H1 (cell line): ENCODE data around the gene PPP1CC. TPM values are rescaled to one million over a fixed set of nuclear protein-coding genes. Genes with fewer than 3 reads are reported as not detected.

Experiments used
- CTCF ChIA-PET: fragments of 300-600 bp; sonication (Branson Sonifier 250); formaldehyde crosslinking; loops from one replicate; lab custom pipeline; 2021; ENCODE audit not compliant: partially characterized antibody; lab: Charles Lee
- POLR2A ChIA-PET: fragments of 300-600 bp; sonication (Branson Sonifier 250); formaldehyde crosslinking; loops from one replicate; lab custom pipeline; 2021; ENCODE audit warnings: inconsistent platforms; ENCODE audit not compliant: partially characterized antibody; lab: Charles Lee
- DNase-seq, 2 experiments: peaks; one replicate each; pipeline versions ENCODE4 v3.0.0 to v3.0.0-alpha.2; 2010 to 2022; ENCODE audit warnings: low spot score in 2 of 2, low read depth in 1 of 2, mixed read lengths in 1 of 2
- FAIRE-seq: peaks from 2 replicates; lab custom pipeline; 2011; peaks lifted over from hg19 to GRCh38; lab: Jason Lieb, UNC
- H2AFZ ChIP-seq: 2 replicates; pipeline ENCODE4 v1.8.1; 2012; ENCODE audit warnings: low read length, inconsistent platforms
- H2AK5ac ChIP-seq: 2 replicates; pipeline ENCODE4 v1.6.1; 2013; ENCODE audit warnings: low read depth, low read length
- H2BK120ac ChIP-seq: replicated peaks from 2 replicates; pipeline ENCODE3; 2013; ENCODE audit warnings: low read depth, low read length, inconsistent platforms
- H2BK12ac ChIP-seq: 2 replicates; pipeline ENCODE4 v1.6.1; 2013; ENCODE audit warnings: low read depth, low read length
- H2BK15ac ChIP-seq: 2 replicates; pipeline ENCODE4 v1.6.1; 2013; ENCODE audit warnings: low read length
- H2BK20ac ChIP-seq: 2 replicates; pipeline ENCODE4 v1.6.1; 2013; ENCODE audit warnings: low read length
- H2BK5ac ChIP-seq: 2 replicates; pipeline ENCODE4 v1.6.1; 2013; ENCODE audit warnings: low read depth, low read length
- H3K14ac ChIP-seq: 2 replicates; pipeline ENCODE4 v1.6.1; 2013; ENCODE audit warnings: inconsistent platforms; ENCODE audit not compliant: insufficient read length
- H3K18ac ChIP-seq: 2 replicates; pipeline ENCODE4 v1.6.1; 2013; ENCODE audit warnings: low read length; ENCODE audit errors: extremely low read depth
- H3K23ac ChIP-seq: 2 replicates; pipeline ENCODE4 v1.6.1; 2013; ENCODE audit warnings: inconsistent platforms; ENCODE audit not compliant: insufficient read length
- H3K23me2 ChIP-seq: 2 replicates; pipeline ENCODE4 v1.6.1; 2013; ENCODE audit warnings: low read depth, low read length
- H3K27ac ChIP-seq: 2 replicates; pipeline ENCODE4 v1.6.1; 2011; ENCODE audit warnings: low read depth, low read length, inconsistent platforms
- H3K27me3 ChIP-seq, 4 experiments: replicated peaks in 1 of 4; 1 replicate in 1 of 4; 2 replicates in 3 of 4; pipeline versions ENCODE4 v1.6.1 to v1.8.1; 2011 to 2013; ENCODE audit warnings: low read length in 3 of 4, mild to moderate bottlenecking in 3 of 4, inconsistent platforms in 2 of 4, mixed read lengths in 2 of 4, moderate library complexity in 1 of 4; ENCODE audit not compliant: control insufficient read depth in 3 of 4, insufficient read depth in 3 of 4; ENCODE audit errors: extremely low read depth in 1 of 4
- H3K36me3 ChIP-seq, 4 experiments: 2 replicates each; pipeline versions ENCODE4 v1.6.1 to v1.8.1; 2011 to 2013; ENCODE audit warnings: mild to moderate bottlenecking in 4 of 4, low read length in 3 of 4, moderate library complexity in 2 of 4, control low read depth in 1 of 4, inconsistent platforms in 1 of 4; ENCODE audit not compliant: insufficient read depth in 4 of 4, control insufficient read depth in 2 of 4
- H3K4ac ChIP-seq: replicated peaks from 2 replicates; pipeline ENCODE3; 2013; ENCODE audit warnings: low read length, low read depth, mixed read lengths, inconsistent platforms; ENCODE audit not compliant: insufficient read length
- H3K4me1 ChIP-seq, 4 experiments: replicated peaks in 1 of 4; 1 replicate in 1 of 4; 2 replicates in 3 of 4; pipeline versions ENCODE4 v1.6.1 to v1.8.1; 2011 to 2013; ENCODE audit warnings: low read length in 3 of 4, inconsistent platforms in 2 of 4, mixed read lengths in 1 of 4; ENCODE audit not compliant: insufficient read depth in 4 of 4, control insufficient read depth in 3 of 4
- H3K4me2 ChIP-seq, 2 experiments: 2 replicates each; pipeline versions ENCODE4 v1.6.1 to v1.8.1; 2011 to 2013; ENCODE audit warnings: low read depth in 2 of 2, low read length in 2 of 2, control low read depth in 1 of 2, inconsistent platforms in 1 of 2, mild to moderate bottlenecking in 1 of 2; ENCODE audit not compliant: insufficient read depth in 1 of 2
- H3K4me3 ChIP-seq, 4 experiments: fragments of 200-600, 300-600 bp in 1 of 4; sonication (generic), shearing (Covaris generic), sonication (Bioruptor Twin) in 1 of 4; 2 replicates each; pipeline versions ENCODE4 v1.5.1 to v1.8.1; 2011 to 2016; ENCODE audit warnings: low read length in 4 of 4, low read depth in 3 of 4, control low read depth in 2 of 4, inconsistent platforms in 2 of 4, mild to moderate bottlenecking in 2 of 4, mixed read lengths in 1 of 4, moderate library complexity in 1 of 4; ENCODE audit not compliant: insufficient read depth in 2 of 4; ENCODE audit errors: extremely low read depth in 1 of 4
- H3K56ac ChIP-seq: replicated peaks from 2 replicates; pipeline ENCODE3; 2013; ENCODE audit warnings: low read depth, mild to moderate bottlenecking, mixed read lengths, low read length, inconsistent platforms; ENCODE audit not compliant: insufficient read length
- H3K79me1 ChIP-seq: 2 replicates; pipeline ENCODE4 v1.6.1; 2013; ENCODE audit warnings: low read depth, low read length, control low read depth
- H3K79me2 ChIP-seq, 2 experiments: 2 replicates each; pipeline versions ENCODE4 v1.6.1 to v1.8.1; 2012 to 2013; ENCODE audit warnings: low read length in 2 of 2, mild to moderate bottlenecking in 2 of 2, inconsistent platforms in 1 of 2; ENCODE audit not compliant: insufficient read depth in 2 of 2, control insufficient read depth in 1 of 2
- H3K9ac ChIP-seq, 4 experiments: replicated peaks in 1 of 4; 1 replicate in 1 of 4; 2 replicates in 3 of 4; pipeline versions ENCODE4 v1.6.1 to v1.8.1; 2011 to 2013; ENCODE audit warnings: low read depth in 3 of 4, low read length in 3 of 4, control low read depth in 2 of 4, mild to moderate bottlenecking in 2 of 4, moderate library complexity in 2 of 4, inconsistent platforms in 1 of 4; ENCODE audit errors: extremely low read depth in 1 of 4
- H3K9me3 ChIP-seq, 2 experiments: 2 replicates each; pipeline versions ENCODE4 v1.6.1 to v1.8.1; 2012 to 2013; ENCODE audit warnings: mild to moderate bottlenecking in 2 of 2, moderate library complexity in 2 of 2, control low read depth in 1 of 2, inconsistent platforms in 1 of 2, low read depth in 1 of 2, low read length in 1 of 2, mixed read lengths in 1 of 2; ENCODE audit not compliant: insufficient read depth in 2 of 2
- H4K20me1 ChIP-seq, 2 experiments: replicated peaks in 1 of 2; 2 replicates each; pipeline versions ENCODE3 to v1.8.1; 2011 to 2013; ENCODE audit warnings: inconsistent platforms in 2 of 2, low read length in 2 of 2, mild to moderate bottlenecking in 1 of 2; ENCODE audit not compliant: insufficient read depth in 2 of 2, control insufficient read depth in 1 of 2
- H4K5ac ChIP-seq: 2 replicates; pipeline ENCODE4 v1.6.1; 2013; ENCODE audit warnings: low read length, low read depth, mixed read lengths, inconsistent platforms; ENCODE audit not compliant: insufficient read length
- H4K8ac ChIP-seq: 2 replicates; pipeline ENCODE4 v1.8.0; 2013; ENCODE audit warnings: mild to moderate bottlenecking, moderate library complexity, low read length, inconsistent platforms; ENCODE audit not compliant: insufficient read depth; ENCODE audit errors: extremely low read depth
- H4K91ac ChIP-seq: replicated peaks from 2 replicates; pipeline ENCODE3; 2013; ENCODE audit warnings: low read length, mixed read lengths, inconsistent platforms; ENCODE audit not compliant: insufficient read length
- ASH2L ChIP-seq: fragments of 200-600, 300-600 bp; sonication (generic); IDR thresholded peaks from one replicate; pipeline ENCODE4 v1.7.1; 2017; ENCODE audit warnings: low read length
- BRCA1 ChIP-seq: IDR thresholded peaks from 2 replicates; pipeline ENCODE4 v1.6.1; 2012; ENCODE audit warnings: low read depth, low read length, improper control_type of control experiment
- CHD1 ChIP-seq: IDR thresholded peaks from 2 replicates; pipeline ENCODE4 v1.6.1; 2012; ENCODE audit warnings: low read depth, low read length, improper control_type of control experiment
- RNF2 ChIP-seq: fragments of 200-900, 300-1000 bp; sonication (generic); IDR thresholded peaks from 2 replicates; pipeline ENCODE4 v1.7.1; 2016; ENCODE audit warnings: borderline replicate concordance, low read depth, mild to moderate bottlenecking, antibody characterized with exemption, low read length; ENCODE audit not compliant: poor library complexity, severe bottlenecking; ENCODE audit errors: missing control alignments
- SAP30 ChIP-seq: fragments of 300-600 bp; sonication (generic); IDR thresholded peaks from 2 replicates; pipeline ENCODE4 v1.7.1; 2012; ENCODE audit warnings: low read length, moderate library complexity, mild to moderate bottlenecking, inconsistent platforms; ENCODE audit not compliant: insufficient read depth, insufficient replicate concordance
- SIN3A ChIP-seq, 2 experiments: IDR thresholded peaks in 1 of 2; conservative IDR thresholded peaks in 1 of 2; 2 replicates each; pipeline ENCODE4 v1.6.1; 2011 to 2012; ENCODE audit warnings: low read length in 2 of 2, improper control_type of control experiment in 1 of 2, low read depth in 1 of 2, mild to moderate bottlenecking in 1 of 2
- SIRT6 ChIP-seq: IDR thresholded peaks from one replicate; pipeline ENCODE4 v1.7.1; 2012; ENCODE audit warnings: low read length, inconsistent platforms
- SRF ChIP-seq: IDR thresholded peaks from 2 replicates; pipeline ENCODE4 v1.6.1; 2011; ENCODE audit warnings: mild to moderate bottlenecking, low read depth, low read length, moderate library complexity
- TAF7 ChIP-seq: optimal IDR thresholded peaks from 2 replicates; pipeline ENCODE3; 2011; ENCODE audit warnings: low read depth, mild to moderate bottlenecking, inconsistent platforms, low read length, moderate library complexity, borderline replicate concordance
- TEAD4 ChIP-seq: IDR thresholded peaks from 2 replicates; pipeline ENCODE4 v1.6.1; 2012; ENCODE audit warnings: low read depth, low read length, inconsistent platforms, mixed read lengths
- ZNF274 ChIP-seq: IDR thresholded peaks from 2 replicates; pipeline ENCODE4 v1.7.0; 2012; ENCODE audit warnings: low read length, borderline replicate concordance; ENCODE audit errors: extremely low read depth
- WGBS, 2 experiments: shearing (Covaris generic) in 1 of 2; methylation state at CpG; one replicate each; pipeline versions ENCODE4 v1.1.6 to v1.1.7; 2013 to 2015; ENCODE audit warnings: low lambda C conversion rate in 2 of 2, mixed read lengths in 2 of 2, inconsistent platforms in 1 of 2, low coverage in 1 of 2, missing lambda C conversion rate in 1 of 2; ENCODE audit not compliant: insufficient replicate concordance in 2 of 2, insufficient coverage in 1 of 2, insufficient read length in 1 of 2; ENCODE audit errors: extremely low coverage in 1 of 2, missing lambda C conversion rate in 1 of 2; 5-methylcytosine and 5-hydroxymethylcytosine counted together
- polyA plus RNA-seq, 7 experiments: library from polyadenylated mRNA; depleted of rRNA in 3 of 7; stranded (reverse) in 5 of 7; unstranded in 2 of 7; fragments of >200 nt in 5 of 7; fragments of 200-250 nt in 2 of 7; gene quantifications; 1 replicate in 5 of 7; 2 replicates in 1 of 7; 4 replicates in 1 of 7; pipeline versions ENCODE4 v1.2.1 to v1.2.3, GENCODE V29; 2011 to 2013; ENCODE audit warnings: missing spikeins in 2 of 7, mixed read lengths in 2 of 7
- total RNA-seq: library from RNA; stranded (reverse); fragmentation: NEBNext Ultra II Directional; extraction: Animal tissue kit (Norgen Biotek cat#: 25700); gene quantifications from 2 replicates; pipeline ENCODE4 v1.2.1, GENCODE V29; 2021
- TF ChIP-seq, protein P1 (sequence below): IDR thresholded peaks from 2 replicates; pipeline ENCODE4 v1.6.1; 2012; ENCODE audit warnings: inconsistent platforms

The PPP1CC gene
- total and polyA plus RNA-seq, 2 of the 8 experiments (the other 6 are each of a cell fraction or from before 2014, with no cell fraction given) = 193 to 350 TPM

DNA sequence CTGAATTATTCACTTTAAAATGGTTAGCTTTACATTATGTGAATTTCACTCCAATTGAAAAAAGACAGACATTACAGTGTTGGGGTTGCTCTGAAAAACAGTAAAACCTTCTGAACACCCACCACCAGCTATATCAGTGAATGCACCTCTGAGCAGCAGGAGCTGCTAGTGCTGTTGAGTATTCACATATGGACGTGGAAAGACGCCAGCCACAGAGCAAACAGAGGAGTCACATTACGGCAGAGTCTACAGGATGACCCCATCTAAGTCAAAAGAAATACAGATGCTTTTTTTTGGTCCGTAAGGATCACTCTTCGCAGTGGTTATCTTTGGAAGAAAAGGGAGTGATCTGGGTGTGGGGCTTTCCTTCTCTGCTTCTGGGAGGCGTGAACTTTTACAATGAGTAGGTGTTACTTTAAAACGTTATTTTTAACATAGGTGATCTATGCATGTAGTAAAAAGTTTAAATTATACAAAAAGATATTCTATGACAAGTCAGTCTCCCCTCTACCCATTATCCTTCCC lies 58.3 kb downstream of the PPP1CC start:
- Histone ChIP-seq H4K5ac (no peak overlapping the region), H3K4me3 (no peak overlapping the region), H3K9ac (no peak overlapping the region), H3K27ac (no peak overlapping the region), H3K4me2 (no peak overlapping the region), H2AK5ac (no peak overlapping the region), H3K14ac (no peak overlapping the region), H3K18ac (no peak overlapping the region), H4K8ac (no peak overlapping the region), H2AFZ (no peak overlapping the region), H2BK12ac (no peak overlapping the region), H3K4me1 (peaks cover 0 to 3% (median under 1%) of the 10 kb centered on the region in 4 experiments; a peak in 3 of 7 replicates), H2BK120ac (no peak overlapping the region), H2BK5ac (no peak overlapping the region), H3K23ac (no peak overlapping the region), H3K23me2 (peaks cover 3% of the 10 kb centered on the region), H4K20me1 (no peaks in the 10 kb centered on the region), H4K91ac (no peak overlapping the region), H3K56ac (no peak overlapping the region), H3K27me3 (peaks cover 0 to 13% (median 9%) of the 10 kb centered on the region in 4 experiments; a peak in 5 of 7 replicates), H3K4ac (no peak overlapping the region), H3K79me1 (no peaks in the 10 kb centered on the region), H3K79me2 (no peaks in the 10 kb centered on the region), H2BK15ac (no peak overlapping the region), H3K36me3 (no peaks in the 10 kb centered on the region), H3K9me3 (no peaks in the 10 kb centered on the region), H2BK20ac (no peak overlapping the region)
- WGBS, 2 experiments = 76% methylated on average over 7 of the region's 7 CpGs; no CpG with 5 or more reads in 1 of the 2 experiments
- FAIRE-seq (no peak), DNase-seq (no peak)
- POLR2A ChIA-PET = interaction anchor here (1.3 kb wide), 1 partner anchor 10 kb away, joined by 3 read pairs; no protein-coding TSS in a partner anchor
- CTCF ChIA-PET = interaction anchor here (0.6 kb wide), 2 partner anchors 13 to 38 kb away, joined by 3 read pairs; no protein-coding TSS in a partner anchor
- TF ChIP-seq ZNF274 = no peak
- TF ChIP-seq SRF = no peak
- TF ChIP-seq CHD1 = no peak
- no peak for TF ChIP-seq SIN3A (conservative IDR thresholded peaks at IDR 0.05 in 1 of 2, IDR thresholded peaks at IDR 0.05 in 1 of 2; ENCODE audit: low read depth in 1 of 2, low read length in 2 of 2)
- TF ChIP-seq, protein P1, sequence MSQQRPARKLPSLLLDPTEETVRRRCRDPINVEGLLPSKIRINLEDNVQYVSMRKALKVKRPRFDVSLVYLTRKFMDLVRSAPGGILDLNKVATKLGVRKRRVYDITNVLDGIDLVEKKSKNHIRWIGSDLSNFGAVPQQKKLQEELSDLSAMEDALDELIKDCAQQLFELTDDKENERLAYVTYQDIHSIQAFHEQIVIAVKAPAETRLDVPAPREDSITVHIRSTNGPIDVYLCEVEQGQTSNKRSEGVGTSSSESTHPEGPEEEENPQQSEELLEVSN = no peak
- TF ChIP-seq TEAD4 = no peak
- TF ChIP-seq SAP30 = no peak
- no peak for TF ChIP-seq BRCA1
- TF ChIP-seq TAF7 = no peak
- TF ChIP-seq SIRT6 = no peak
- TF ChIP-seq ASH2L = no peak
- no peak for TF ChIP-seq RNF2
